CD4-positive, alpha-beta T cell treated with Interleukin-17A for 4 hours (primary cell): ENCODE results near the gene IGSF9.

Experiments
- DNase-seq: peaks from one replicate; pipeline ENCODE4 v3.0.0-alpha.2; 2020; ENCODE audit warnings: mixed read lengths

IGSF9 gene

DNA sequence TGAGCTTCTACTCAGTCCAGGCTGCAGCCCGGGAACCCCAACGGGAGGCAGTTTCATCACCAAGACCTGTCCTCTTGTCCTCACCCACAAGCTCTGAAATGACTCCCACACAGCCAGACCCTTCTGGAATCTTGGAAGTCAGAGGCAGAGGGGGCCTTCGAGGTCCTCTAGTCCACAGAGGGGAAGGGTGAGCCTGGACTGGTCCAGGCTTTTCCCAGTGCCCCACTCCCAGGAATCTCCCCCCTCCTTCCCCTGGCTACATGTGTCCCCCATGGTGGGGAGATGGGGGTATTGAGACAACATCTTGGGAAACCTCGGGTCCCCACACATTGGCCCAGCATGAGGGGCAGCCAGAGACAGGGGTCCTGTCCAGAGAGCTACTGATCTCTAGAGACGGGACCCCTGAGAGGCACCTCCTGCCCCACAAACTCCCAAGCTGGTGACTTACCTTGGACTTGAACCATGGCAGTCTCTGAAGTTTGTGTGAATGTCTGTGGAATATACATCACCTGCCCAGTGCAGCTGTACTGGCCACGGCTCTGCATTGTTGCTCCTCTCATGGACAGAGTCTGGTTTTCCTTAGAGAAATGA is 28.0 kb upstream of the IGSF9 start:
- no peak for DNase-seq

DNA sequence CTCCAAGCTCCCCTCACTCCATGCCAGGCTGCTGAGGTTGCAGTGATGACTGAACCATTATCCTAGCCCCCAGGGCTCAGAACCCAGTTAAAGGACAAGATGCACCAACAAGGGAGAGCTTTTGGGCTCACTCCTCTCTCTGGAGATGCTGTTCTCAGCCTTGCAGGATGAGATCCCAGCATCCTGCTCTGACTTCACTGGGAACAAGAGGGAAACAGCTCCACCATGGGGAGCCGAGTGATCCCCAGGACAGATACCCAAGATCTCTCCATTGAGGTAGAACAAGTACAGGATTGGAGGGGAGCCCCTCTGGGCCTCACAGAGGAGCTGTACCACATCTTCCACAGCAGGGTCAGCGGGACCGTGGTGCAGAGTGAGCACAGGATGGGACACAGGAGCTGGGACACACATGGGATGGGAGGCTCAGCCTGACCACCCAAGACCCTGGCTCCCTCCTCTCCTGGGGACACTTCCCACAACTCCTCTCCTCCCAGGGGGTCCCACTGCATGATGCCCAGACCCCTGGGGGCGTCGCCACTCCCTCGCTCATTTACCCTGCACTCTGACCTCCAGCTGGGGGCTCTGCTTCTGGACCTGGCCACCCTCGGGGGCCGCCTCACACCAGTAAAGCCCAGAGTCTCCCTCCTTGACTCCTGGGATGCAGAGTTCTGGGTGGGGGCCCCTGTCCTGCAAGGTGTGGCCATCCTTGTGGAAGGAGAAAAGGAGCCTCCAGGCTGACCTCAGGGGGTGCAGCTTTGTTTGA is 27.2 kb upstream of the IGSF9 start:
- DNase-seq, result no peak

DNA sequence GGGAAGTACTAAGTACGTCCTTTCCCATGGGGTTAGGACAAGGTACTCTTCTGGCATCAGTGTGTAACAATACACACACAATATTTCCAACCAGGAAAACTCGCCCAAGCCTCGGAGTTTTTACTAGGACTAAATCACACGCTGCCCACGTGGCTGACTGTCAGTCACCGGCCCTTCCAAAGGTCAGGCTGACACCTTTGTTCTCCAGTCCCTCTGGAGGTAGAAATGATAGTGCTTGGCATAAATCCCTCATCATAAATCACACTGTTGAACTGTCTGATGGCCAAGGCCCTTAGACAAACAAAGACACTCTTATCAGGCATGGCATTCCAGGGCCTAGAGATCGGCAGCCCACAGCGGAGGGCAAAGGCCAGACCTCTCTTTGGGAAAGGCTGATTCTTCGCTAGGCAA is 25.5 kb upstream of the IGSF9 start:
- DNase-seq, result no peak

DNA sequence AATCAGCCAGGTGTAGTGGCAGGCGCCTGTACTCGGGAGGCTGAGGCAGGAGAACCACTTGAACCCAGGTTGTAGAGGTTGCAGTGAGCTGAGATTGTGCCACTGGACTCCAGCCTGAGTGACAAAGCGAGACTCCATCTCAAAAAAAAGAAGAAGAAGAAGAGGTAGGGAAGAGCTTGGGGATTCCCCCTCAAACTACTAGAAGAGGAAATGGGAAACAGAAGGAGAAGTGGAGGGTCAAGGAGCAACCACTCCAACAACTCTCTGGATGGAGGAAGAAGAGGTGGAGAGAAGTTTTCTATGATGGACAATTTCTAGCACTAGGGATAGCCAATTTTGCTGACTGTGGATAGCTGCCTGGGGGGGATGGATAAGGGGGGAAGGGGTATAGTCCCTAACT is 23.5 kb upstream of the IGSF9 start:
- no peak for DNase-seq

DNA sequence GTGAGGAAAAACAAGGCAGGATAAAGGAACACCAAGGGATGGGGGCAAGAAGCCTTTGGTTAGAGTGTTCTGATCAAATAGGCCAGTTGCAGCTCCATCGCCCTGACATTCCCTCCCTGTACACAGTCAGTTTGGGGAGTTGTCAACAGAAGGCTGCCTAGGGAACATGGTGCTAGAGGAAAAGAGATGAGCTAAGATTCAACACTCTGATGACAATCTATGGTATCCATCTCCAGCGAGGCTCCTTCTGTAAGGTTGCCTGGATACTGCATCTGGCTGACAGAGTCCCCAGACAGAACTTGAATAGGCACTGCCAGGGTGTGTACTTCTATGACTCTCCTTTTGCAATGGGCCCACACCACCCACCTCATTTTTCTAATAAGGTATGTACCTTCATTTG is 19.9 kb upstream of the IGSF9 start:
- no peak for DNase-seq

DNA sequence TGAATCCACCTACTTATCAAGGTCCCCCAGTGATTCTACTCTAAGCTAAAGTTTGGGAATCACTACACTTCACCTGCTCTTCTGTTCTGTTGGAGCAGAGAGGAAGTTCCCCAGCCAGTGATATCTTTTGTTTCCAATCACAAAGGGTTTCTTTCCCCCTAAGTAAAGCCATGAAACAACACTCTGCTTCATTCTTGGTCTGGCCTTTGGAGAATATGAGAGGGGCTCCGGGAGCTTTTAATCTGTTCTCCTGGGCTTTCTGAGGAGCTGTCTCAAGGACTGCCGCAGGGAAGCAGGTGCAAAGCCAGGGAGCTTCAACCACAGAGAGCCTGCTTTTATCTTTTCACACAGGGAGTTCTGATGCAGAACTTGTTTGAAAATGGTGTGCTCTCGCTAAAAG is 18.7 kb upstream of the IGSF9 start:
- no peak for DNase-seq

DNA sequence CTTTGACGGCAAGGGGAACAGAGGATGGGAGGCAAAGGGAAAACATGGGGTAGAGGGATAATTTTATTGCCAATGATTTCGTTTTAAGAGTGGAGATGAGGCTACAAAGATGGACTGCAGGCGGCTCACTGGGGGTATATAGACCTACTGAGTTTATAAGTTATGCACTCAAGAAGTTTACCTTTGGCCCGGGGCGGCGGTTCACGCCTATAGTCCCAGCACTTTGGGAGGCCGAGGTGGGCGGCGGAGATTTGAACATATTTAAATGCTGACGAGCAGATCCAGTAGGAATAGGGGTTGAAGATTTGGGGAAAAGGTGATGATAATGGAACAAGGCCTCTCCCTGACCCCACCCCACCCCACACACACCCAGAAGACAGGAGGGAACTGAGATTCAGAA is 16.8 kb upstream of the IGSF9 start:
- DNase-seq, result no peak

DNA sequence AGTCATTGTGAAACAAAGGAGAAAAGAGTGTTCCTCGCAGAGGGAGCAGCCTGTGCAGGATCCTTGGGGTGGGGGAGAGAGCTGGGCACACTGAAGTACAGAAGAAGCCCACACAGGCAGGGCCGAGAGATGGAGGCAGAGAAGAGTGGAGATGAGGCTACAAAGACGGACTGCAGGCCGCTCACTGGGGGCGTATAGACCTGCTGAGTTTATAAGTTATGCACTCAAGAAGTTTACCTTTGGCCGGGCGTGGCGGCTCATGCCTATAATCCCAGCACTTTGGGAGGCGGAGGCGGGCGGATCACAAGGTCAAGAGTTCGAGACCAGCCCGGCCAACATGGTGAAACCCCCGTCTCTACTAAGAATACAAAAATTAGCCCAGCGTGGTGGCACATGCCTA is 16.2 kb upstream of the IGSF9 start:
- DNase-seq, result no peak

DNA sequence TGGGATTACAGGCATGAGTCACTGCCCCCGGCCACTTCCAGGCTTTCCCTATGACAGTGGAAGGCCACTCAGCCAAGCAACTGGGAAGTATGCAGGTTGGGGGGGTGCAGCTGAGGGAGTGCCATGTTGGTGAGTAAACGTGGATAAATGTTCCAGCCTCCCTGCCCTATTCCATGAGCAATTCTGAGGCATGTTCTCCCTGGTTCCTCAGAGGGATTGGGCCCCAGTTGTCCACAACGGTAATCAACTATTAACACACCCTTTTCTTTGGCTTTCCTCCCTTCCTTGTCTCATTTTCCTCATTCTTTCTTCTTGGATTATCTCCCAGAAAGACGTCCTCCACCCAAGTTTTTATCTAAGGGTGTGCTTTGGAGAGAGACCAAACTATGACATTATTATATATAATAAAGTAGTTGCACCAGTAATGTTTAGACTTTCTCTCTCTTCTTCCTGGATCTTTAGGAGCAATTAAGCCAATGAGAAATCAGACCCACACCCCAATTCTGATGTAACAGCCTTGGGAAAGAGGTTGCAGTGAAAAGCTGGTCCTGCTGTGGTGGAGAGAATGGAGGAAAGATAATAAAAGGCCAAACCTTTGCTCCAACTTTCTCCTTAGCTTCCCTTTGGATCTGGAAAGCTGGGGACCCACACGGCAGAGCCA is 15.4 kb upstream of the IGSF9 start:
- DNase-seq, result no peak

DNA sequence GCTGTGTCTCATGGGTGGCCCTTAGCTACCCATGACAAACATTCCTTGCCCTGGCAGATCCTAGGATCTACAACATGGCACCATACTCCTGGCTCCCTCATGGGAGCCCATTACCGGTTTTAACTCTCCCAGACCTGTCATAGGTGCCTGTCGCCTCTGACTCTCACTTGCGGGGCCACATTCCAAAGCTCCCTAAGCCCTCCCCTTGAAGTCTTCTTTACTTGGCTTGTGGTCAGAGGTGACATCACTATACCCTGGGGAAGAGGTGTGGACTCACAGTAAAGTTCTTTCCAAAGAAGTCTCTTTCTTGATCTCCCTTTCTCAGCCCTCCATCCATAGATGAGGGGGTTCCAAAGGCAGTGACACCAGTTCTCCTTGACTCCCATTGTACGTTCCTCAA is 14.0 kb upstream of the IGSF9 start:
- no peak for DNase-seq

DNA sequence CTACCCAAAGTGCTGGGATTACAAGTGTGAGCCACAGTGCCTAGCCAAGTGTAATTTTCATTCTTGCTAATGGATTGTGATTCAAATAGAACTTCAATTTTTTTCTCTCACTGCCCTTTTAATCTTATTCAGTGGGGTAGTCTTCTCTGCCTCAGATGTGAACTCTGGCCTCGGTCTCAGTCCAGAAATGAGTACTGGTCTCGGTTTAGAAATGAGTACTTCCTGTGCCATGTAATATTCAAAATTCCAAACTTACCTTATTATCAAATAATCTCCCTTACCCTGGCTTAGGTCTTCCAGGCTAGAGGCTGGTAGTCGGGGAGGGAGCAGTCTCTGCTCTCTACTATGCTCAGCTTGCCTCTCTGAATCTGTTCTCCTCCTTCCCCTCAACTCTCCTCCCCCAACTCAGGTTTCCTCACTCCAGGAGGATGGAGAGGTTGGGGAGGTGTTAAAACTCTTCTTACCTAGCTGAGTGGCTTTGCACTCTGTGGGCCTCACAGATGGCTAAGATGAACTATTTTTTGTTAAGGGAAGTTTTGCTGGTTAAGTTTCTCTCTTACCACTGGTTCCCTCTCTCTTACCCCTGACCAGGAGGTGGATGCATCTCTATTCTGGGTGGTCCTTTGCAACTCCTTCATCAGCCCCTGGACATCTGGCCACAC is 13.4 kb upstream of the IGSF9 start:
- DNase-seq, result no peak

DNA sequence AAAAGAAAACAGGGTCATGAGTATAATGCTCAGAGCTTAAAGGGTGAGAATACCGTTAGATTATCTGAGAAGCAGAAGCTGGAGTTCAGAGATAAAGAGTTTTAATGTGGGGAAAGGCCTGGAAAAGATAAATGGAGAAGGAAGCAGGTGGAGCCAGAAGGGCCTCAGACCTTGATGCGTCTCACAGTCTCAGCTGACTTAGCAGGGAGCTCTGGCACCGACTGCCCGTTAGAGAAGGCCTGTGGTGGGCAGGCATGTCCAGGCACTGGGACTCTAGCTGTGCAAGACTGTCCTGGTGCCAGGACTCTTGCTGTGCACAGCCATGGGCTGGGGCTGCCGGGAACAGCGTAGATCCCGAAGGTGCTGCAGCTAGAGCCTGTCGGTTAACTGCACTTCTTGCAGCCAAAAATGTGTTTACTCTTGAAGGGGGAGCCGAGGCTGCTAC is 12.4 kb upstream of the IGSF9 start:
- no peak for DNase-seq

DNA sequence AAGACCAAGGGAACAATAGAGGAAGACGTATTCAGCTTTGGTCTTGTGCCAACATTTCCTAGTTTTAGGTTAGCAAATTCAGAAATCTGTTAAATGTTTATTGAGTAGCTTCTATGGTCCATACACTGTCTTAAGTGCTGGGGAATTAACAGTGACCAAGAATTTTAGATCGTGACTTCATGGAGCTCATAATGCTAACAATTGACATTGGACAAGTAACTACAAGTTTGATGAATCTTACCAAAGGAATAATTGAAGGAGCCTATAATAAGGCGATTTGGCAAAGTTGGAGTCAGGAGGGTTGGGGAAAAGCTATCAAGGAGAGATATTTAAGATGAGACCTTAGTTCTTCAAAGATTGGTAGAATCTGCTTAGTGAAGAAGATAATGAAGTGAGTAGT is 10.0 kb upstream of the IGSF9 start:
- DNase-seq, result no peak

DNA sequence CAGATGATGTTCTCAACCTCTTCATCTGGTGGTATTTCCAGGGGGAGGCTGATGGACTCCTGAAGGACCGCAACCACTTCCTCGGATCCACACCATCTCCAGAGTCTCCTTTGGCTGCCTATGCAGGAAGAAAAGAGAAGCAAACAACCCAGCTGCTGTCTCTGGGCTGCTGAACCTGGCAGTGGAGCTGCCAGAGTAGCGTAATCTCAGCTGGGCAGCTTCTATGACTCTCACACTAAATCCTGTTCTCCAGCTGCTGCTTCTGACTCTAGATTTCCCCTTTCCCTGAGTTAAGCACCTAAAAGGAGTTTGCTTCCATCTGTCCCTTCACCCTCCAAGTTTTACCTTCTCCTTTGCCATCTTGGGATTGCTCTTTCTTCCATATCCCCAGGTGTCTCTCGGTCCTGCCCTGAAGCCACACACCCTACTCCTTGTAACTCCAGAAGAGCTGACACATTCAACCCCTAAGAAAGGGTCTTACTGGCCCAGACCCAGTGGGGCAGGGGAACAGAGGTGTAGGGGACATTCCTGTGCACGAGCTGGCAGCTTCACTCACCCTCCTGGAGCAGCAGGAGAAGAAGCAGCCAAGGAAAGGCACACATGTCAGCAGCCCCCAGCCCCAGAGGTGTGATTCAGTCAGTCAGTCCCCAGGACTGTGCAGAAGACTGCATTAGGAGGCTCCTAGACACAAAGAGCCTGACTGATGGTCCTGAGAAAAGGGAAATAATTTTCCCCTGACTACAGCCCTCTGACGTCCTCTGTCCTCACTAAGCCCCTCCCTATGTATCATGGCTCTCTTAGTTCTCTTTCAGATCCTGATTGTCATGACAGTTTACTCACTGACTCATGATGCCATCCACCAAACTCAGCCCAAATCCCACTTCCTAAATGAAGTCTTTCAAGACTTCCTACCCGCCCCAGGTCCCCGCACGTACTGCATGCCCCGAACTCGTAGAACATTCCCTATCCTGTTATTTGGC is 8.4 kb upstream of the IGSF9 start, which contains the start of gene SLAMF9:
Gene SLAMF9 (minus strand): TSS at position 702 of the 980 bp plus-strand sequence. CDS start 100 bp downstream, at position 602.
- DNase-seq, result no peak

DNA sequence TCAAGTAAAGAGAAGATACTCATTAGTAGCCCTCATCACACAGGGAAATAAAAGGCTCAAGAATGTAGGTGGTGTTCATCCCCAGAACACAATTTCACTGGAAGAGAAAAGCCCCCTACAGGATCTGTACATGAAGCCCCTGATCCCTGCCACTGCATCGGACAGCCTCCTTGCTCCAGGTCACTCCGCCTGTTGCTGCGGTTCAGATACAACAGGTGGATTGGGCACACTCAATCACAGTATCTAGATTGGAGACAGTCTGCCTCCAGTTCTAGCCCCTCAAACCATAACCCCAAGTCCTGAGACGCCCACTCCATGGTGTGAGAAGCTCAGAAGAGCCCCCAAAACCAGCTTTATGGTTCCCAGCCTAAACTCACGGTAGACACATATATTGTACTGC is 7.5 kb upstream of the IGSF9 start:
- no peak for DNase-seq

DNA sequence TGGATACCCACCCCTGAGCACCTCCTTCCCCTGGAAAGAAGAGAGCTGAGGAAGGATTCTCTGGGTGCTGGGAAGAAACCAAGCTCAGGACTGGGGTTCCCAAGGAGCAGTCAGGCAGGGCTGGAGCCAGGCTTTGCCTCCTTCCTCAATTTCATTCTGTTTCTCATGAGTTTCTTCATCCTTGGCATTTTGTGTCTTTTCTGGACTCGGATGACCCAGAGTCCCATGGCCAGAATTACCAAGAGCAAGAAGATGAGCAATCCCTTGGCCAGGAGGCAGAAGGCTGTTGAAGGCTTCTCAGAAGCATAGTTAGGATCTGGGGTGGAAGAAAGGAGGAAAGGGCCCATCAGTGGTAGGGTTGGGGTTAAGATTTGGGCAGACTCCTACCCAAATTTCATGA is 6.1 kb upstream of the IGSF9 start:
- no peak for DNase-seq

DNA sequence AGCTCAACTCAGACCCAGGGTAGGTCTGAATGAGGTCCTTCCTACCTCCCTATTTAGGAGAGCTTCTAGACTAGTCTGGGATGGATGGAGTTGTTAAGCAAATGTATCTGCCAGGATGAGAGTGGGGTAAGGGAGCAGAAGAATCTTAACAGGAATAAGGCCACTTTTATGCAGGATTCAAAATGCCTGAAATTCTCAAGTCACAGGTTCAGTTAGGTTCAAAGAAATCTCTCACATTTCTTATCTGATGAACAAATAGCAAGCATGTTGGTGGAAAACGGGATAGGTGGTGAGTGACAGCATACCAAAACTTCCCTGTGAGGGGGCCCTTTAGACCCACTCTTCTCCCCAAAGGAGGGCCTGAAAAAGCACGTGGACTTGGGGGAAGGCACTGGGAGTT is 5.6 kb upstream of the IGSF9 start:
- DNase-seq, result no peak

DNA sequence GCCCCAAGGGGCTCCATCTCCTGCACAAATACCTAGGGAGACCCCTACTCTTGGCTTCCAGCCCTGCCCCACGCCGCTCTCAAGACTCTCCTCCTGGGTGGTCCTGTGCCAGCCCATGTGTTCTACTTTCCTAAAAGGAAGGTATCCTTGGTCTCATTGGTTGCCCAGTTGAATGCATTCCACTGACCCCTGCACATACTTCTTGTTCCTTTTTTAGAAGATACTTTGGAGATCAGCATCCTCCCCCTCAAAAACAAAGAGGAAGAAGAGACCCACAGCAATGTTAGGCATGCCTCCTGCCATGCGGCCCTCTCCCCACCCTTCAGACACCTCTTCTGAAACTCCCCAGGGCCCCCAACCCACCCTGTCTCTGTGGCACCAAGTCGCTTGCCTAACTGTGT is 4.6 kb upstream of the IGSF9 start:
- no peak for DNase-seq

DNA sequence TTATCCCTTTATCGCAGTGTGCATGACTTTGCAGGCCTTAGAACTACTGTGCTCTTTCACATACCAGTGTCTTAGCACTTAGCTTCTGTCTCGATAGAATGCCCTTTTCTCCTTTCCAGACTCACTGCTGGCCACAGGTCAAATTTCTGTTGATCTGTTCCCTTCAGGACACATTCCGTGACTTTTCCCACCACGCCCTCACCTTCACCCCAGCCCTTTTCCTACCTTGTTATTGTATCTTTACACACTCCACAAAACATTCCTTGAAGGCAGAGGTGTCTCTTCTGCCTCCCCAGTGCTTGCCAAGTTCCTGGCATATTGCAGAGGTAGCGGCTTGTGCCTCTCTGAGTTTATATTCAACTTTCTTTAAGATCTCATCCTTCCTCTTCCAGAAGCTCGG is 3.7 kb upstream of the IGSF9 start:
- no peak for DNase-seq

DNA sequence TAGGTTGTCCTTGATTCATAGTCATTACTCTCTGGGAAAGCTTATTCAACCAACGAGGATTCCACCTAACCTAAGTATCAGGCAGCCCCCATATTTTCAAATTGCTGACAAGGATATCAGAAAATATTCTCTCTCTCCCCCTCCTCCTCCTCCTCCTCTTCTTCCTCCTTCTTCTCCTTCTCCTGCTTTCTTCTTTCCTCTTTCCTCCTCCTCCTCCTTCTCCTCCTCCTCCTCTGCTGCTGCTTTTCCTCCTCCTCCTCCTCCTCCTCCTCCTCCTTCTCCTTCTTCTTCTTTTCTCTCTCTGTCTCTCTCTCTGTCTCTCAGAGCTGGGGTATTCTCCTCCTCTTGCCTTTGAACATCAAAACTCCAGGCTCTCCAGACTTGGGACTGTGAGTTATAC is 2.5 kb upstream of the IGSF9 start:
- no peak for DNase-seq

DNA sequence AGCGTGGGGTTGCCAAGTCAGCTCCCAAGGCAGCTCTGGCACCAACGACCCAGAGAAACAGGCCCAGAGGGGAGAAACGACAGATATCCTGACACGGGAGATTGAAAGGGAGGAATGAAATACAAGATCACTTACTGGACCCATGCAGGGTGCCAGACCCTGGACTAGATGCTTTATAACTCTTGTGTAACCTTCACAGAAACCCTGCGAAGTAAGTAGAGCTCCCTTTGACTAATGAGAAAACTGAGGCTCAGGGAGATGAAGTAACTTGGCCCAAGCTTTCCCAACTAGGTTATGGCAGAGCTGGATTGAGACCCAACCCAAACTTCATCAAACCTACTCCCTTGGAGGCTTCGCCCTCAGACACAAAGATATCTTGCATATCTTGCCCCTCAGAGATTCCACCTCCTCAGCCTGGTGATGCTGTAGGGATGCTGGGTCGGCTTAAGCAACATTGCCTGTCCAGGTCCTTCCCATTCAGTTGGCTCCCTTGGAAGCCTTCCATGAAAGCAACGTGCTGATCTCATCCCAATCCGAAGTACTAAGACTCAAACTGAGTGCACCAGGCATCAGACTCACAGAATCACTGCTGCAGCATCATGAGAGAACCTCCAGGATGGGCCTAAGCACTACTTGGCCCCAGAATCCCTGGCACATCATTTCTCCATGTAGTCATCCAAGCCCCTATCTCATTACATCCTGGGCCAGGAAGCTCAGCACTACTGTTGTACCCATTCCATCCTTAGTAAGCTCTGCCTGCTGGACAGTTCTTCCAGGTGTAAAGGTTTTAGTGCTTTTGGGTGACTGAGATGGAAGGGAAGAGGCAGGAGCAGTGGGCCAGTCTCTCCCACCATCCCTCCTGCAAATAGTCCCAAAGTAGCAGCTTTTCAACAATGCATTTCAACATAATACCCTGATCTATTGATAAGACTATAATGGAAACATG is 1.1 kb upstream of the IGSF9 start:
- no peak for DNase-seq
